GM19240 (cell line): ENCODE results near the gene NQO2.
"Not testable (repeated sequence)": the region's sequence is repeated elsewhere in the genome, so short reads cannot be mapped to it uniquely, and the experiment has no call there.

Experiments used
- DNase-seq: peaks from one replicate; pipeline ENCODE4 v3.0.0; 2011; ENCODE audit warnings: low spot score; ENCODE audit not compliant: insufficient read length

NQO2 gene

GRCh38 chr6:2970034-2970685 is 29.5 kb upstream of the NQO2 start:
- DNase-seq, result no peak

GRCh38 chr6:2970753-2971419 is 28.8 kb upstream of the NQO2 start:
- DNase-seq, result no peak

GRCh38 chr6:2971420-2972218 is 28.1 kb upstream of the NQO2 start, which contains the start of gene SERPINB6:
Gene SERPINB6, minus strand, starts transcription at chr6:2971567. Its CDS starts 12,235 bp downstream, at chr6:2959332.
- no peak for DNase-seq

- not testable (repeated sequence) for DNase-seq
Observed at GRCh38 chr6:2972219-2972487, 27.5 kb upstream of the NQO2 start.

DNA sequence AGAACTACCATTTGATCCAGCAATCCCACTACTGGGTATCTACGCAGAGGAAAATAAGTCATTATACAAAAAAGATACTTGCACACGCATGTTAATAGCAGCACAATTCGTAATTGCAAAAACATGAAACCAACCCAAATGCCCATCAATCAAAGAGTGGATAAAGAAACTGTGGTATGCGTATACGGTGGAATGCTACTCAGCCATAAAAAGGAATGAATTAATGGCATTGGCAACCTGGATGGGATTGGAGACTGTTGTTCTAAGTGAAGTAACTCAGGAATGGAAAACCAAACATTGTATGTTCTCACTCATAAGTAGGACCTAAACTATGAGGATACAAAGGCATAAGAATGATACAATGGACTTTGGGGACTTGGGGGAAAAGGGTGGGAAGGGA is 27.0 kb upstream of the NQO2 start:
- DNase-seq, result not testable (repeated sequence)

GRCh38 chr6:2973180-2973579 is 26.5 kb upstream of the NQO2 start:
- not testable (repeated sequence) for DNase-seq

- no peak for DNase-seq
Observed at GRCh38 chr6:2973676-2974075, 26.0 kb upstream of the NQO2 start.

DNA sequence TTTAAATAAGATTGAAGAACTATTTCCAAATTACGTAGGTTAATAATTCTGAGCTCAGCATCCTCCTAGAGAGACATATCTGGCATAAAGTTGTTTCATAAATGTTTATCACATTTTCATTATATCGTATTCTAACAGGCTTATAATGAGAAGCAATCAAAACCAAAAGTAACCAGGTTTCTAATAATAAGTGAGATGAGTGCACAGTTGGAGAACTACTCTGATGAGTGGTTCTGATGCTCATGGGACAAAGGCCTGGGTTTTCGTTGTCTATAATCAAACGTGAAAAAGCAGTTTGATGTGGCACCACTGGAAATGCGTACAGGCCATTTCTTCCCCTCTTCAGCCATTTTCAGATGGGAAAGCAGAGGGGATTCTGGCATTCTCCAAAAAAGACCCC is 23.6 kb upstream of the NQO2 start:
- DNase-seq, result no peak

GRCh38 chr6:2976571-2977085 is 23.1 kb upstream of the NQO2 start:
- no peak for DNase-seq

DNA sequence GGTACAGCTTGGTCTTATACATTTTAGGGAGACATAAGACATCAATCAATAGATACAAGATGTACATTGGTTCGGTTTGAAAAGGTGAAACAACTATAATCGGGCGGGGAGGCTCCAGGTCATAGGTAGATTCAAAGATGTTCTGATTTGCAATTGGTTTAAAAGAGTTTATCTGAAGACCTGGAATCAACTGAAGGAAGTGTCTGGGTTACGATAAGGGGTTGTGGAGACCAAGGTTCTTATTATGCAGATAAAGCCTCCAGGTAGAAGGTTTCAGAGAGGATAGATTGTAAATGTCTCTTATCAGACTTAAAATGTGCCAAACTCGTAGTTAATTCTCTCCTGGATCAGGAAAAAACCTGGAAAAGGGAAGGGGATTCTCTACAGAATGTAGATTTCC is 22.4 kb upstream of the NQO2 start:
- DNase-seq, result no peak

- no peak for DNase-seq
Observed at GRCh38 chr6:2977799-2978590, 21.7 kb upstream of the NQO2 start.

DNA sequence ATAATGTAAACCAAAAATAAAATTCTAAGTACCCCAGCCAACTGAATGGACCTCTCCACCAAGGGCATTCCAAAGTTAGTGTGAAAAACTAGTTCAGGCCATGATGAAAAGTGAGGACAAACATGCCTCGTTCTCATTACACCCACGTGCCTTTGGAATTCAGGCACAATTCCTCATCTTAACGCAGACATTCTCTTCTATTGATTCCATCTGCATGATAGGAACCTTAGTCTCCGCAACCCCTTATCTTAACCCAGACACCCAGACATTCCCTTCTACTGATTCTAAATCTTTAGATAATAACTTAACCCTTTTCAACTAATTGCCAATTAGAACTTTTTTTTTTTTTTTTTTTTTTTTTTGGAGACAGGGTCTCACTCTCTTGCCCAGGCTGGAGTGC is 20.8 kb upstream of the NQO2 start:
- DNase-seq, result no peak

GRCh38 chr6:2979819-2980464 is 19.8 kb upstream of the NQO2 start:
- no peak for DNase-seq

- no peak for DNase-seq
Observed at GRCh38 chr6:2980465-2980855, 19.2 kb upstream of the NQO2 start.

GRCh38 chr6:2982426-2983117 is 17.1 kb upstream of the NQO2 start:
- no peak for DNase-seq

DNA sequence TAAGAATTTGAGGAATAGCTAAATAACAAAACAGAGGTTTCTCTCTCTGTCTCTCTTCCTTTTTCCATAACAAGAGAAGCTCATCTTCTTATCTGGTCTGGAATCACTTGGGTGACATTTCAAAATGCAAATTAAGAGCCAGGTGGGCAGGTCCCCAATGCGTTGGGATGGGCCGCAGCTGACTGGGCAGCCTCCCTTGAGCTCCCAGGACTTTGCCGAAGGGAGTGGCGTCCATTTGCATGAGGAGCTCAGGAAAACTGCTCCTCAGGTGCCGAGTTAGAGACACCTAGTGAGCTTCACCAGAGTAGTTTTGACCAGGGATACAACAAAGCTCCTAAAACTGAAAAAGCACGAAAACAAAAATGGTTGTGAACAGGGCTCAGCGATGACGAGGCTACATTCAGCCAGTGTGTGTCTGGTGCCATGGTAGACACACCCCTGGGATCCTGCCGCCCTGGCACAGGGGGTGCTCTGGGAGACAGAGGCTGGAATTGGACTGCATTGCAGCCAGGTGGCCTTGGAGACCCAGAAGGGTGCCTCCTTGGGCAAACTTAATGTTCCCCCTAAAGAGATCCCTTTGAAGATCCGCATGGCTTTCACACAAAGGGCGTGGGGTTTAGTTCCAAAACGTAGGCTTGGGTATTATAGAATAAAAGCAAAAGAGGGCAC is 14.8 kb upstream of the NQO2 start:
- DNase-seq, result no peak

DNA sequence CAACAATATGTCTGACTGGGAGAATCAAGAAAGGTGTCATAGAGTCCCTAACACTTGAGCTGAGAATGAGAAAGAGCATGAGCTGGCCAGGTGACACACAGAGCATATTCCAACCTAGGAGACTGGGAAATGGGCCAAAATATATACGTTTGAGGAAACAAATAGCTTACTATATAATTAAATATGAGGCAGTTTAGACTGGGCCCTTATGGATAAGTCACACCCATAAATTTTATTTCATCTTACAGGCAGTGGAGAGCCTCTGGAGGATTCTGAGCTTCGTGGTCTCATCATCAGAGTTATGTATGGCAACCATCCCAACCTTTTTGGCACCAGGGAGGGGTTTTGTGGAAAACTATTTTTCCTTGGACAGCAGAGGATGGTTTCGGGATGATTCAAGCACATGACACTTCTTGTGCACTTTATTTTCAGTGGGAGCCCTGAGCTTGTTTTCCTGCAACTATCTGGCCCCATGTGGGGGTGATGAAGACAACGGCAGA is 12.9 kb upstream of the NQO2 start:
- DNase-seq, result no peak

DNA sequence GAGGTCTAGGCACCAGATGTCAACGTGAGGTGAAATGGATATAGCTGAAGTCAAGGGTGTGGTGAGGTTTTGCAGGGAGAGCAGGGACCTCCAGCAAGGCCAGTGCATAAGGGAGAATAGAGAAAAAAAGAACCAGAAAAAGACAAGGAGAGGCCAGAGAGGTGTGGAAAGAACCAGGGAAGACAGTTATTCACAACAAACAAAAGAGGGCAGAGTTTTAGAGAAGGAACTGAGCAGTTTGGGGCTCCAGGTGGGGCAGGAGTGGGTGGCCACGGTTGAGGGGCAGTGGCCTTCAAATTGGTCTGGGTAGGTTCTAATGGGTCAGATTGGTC is 11.6 kb upstream of the NQO2 start:
- DNase-seq, result no peak

GRCh38 chr6:2988426-2989331 is 11.0 kb upstream of the NQO2 start:
- no peak for DNase-seq
